ENCODE measurements around the gene ZNF782.
A peak's percentile ranks its signal among the peaks of the same experiment; 100 is the strongest.
"Not testable (repeated sequence)": the region's sequence is repeated elsewhere in the genome, so short reads cannot be mapped to it uniquely, and the experiment has no call there.

The ZNF782 gene

GRCh38 chr9:96853781-96854650 lies at the start of gene ZNF782:
Gene ZNF782 (minus strand): TSS chr9:96854514. CDS start chr9:96851961, 2,553 bp downstream.
- peak; percentile 95 for DNase-seq (ENCODE audit: low read depth)

- DNase-seq (ENCODE audit: low read depth), result not testable (repeated sequence)
Measured at GRCh38 chr9:96900010-96900409, 45.7 kb upstream of the ZNF782 start.

GRCh38 chr9:96892131-96892530 lies 37.8 kb upstream of the ZNF782 start:
- no peak for DNase-seq (ENCODE audit: low read depth)

GRCh38 chr9:96888591-96888990 lies 34.3 kb upstream of the ZNF782 start:
- no peak for DNase-seq (ENCODE audit: low read depth)

GRCh38 chr9:96885424-96885823 lies 31.1 kb upstream of the ZNF782 start:
- DNase-seq (ENCODE audit: low read depth), result no peak

GRCh38 chr9:96884443-96884842 lies 30.1 kb upstream of the ZNF782 start:
- DNase-seq (ENCODE audit: low read depth), result peak; percentile 84

- DNase-seq (ENCODE audit: low read depth), result no peak
Measured at GRCh38 chr9:96883922-96884321, 29.6 kb upstream of the ZNF782 start.

GRCh38 chr9:96877269-96877668 lies 23.0 kb upstream of the ZNF782 start:
- no peak for DNase-seq (ENCODE audit: low read depth)

GRCh38 chr9:96875461-96876142 lies 21.3 kb upstream of the ZNF782 start:
- peak; percentile 50 for DNase-seq (ENCODE audit: low read depth)

- DNase-seq (ENCODE audit: low read depth), result no peak
Measured at GRCh38 chr9:96874947-96875460, 20.7 kb upstream of the ZNF782 start.

GRCh38 chr9:96874201-96874785 lies 20.0 kb upstream of the ZNF782 start:
- DNase-seq (ENCODE audit: low read depth), result no peak

- no peak for DNase-seq (ENCODE audit: low read depth)
Measured at GRCh38 chr9:96871176-96871575, 16.9 kb upstream of the ZNF782 start.

GRCh38 chr9:96868709-96869108 lies 14.4 kb upstream of the ZNF782 start:
- no peak for DNase-seq (ENCODE audit: low read depth)

- DNase-seq (ENCODE audit: low read depth), result peak; percentile 16
Measured at GRCh38 chr9:96867079-96867804, 12.9 kb upstream of the ZNF782 start.

- DNase-seq (ENCODE audit: low read depth), result not testable (repeated sequence)
Measured at GRCh38 chr9:96865240-96865639, 10.9 kb upstream of the ZNF782 start.

- DNase-seq (ENCODE audit: low read depth), result peak; percentile 85
Measured at GRCh38 chr9:96859461-96860198, 5.3 kb upstream of the ZNF782 start.

GRCh38 chr9:96858670-96859069 lies 4.4 kb upstream of the ZNF782 start:
- DNase-seq (ENCODE audit: low read depth), result no peak

GRCh38 chr9:96858018-96858573 lies 3.8 kb upstream of the ZNF782 start:
- DNase-seq (ENCODE audit: low read depth), result peak; percentile 77

- peak; percentile 76 for DNase-seq (ENCODE audit: low read depth)
Measured at GRCh38 chr9:96856363-96857286, 2.3 kb upstream of the ZNF782 start.

All from EH (cell line).